A172 (cell line): ENCODE results near the gene PDE7B. TPM values are rescaled to one million over a fixed set of nuclear protein-coding genes. Genes with fewer than 3 reads are reported as not detected.

Source experiments
- DNase-seq: peaks from one replicate; pipeline ENCODE4 v3.0.0-alpha.2; 2015; ENCODE audit warnings: low spot score
- total RNA-seq: library from RNA; depleted of rRNA; stranded (reverse); fragments of >200 nt; shearing (Covaris generic); gene quantifications from 2 replicates; pipeline ENCODE4 v1.2.3, GENCODE V29; 2014

The PDE7B gene
- total RNA-seq, 1 experiment from 2014 or later = 0.05 TPM

GRCh38 chr6:135884136-135884535, 32.6 kb downstream of the PDE7B start:
- DNase-seq = no peak

GRCh38 chr6:135887069-135887468, 35.6 kb downstream of the PDE7B start:
- DNase-seq = no peak

GRCh38 chr6:135888818-135889217, 37.3 kb downstream of the PDE7B start:
- DNase-seq = no peak

- no peak for DNase-seq
These were observed 39.4 kb downstream of the PDE7B start for GRCh38 chr6:135890876-135891275.

GRCh38 chr6:135891710-135892109, 40.2 kb downstream of the PDE7B start:
- no peak for DNase-seq

GRCh38 chr6:135895231-135895911, 43.9 kb downstream of the PDE7B start:
- no peak for DNase-seq

GRCh38 chr6:135897087-135897486, 45.6 kb downstream of the PDE7B start:
- no peak for DNase-seq

- no peak for DNase-seq
These were observed 50.4 kb downstream of the PDE7B start for GRCh38 chr6:135901774-135902524.

- no peak for DNase-seq
These were observed 51.3 kb downstream of the PDE7B start for GRCh38 chr6:135902756-135903331.

- DNase-seq = no peak
These were observed 53.2 kb downstream of the PDE7B start for GRCh38 chr6:135904666-135905065.

GRCh38 chr6:135905604-135906300, 54.3 kb downstream of the PDE7B start:
- DNase-seq = no peak

- DNase-seq = peak; percentile 15
These were observed 55.0 kb downstream of the PDE7B start for GRCh38 chr6:135906542-135906941.

- DNase-seq = no peak
These were observed 55.5 kb downstream of the PDE7B start for GRCh38 chr6:135906972-135907465.

GRCh38 chr6:135909737-135910387, 58.4 kb downstream of the PDE7B start:
- DNase-seq = peak; percentile 32

GRCh38 chr6:135910790-135911618, 59.5 kb downstream of the PDE7B start:
- DNase-seq = no peak

GRCh38 chr6:135913785-135914184, 62.3 kb downstream of the PDE7B start:
- no peak for DNase-seq

- DNase-seq = no peak
These were observed 67.5 kb downstream of the PDE7B start for GRCh38 chr6:135919026-135919425.

- no peak for DNase-seq
These were observed 69.2 kb downstream of the PDE7B start for GRCh38 chr6:135920689-135921088.

GRCh38 chr6:135921188-135921587, 69.7 kb downstream of the PDE7B start:
- no peak for DNase-seq

GRCh38 chr6:135922174-135922573, 70.7 kb downstream of the PDE7B start:
- peak; percentile 91 for DNase-seq

GRCh38 chr6:135922746-135923145, 71.2 kb downstream of the PDE7B start:
- no peak for DNase-seq
